HEK293 (cell line): ENCODE measurements around the gene FOXD3.

Experiments
- KLF16 ChIP-seq: fragments of 450-650 bp; formaldehyde crosslinking; IDR thresholded peaks from 2 replicates; pipeline ENCODE4 v1.5.1; 2017; ENCODE audit warnings: missing biosample characterization, missing genetic modification characterization
- KLF8 ChIP-seq: fragments of 450-650 bp; formaldehyde crosslinking; IDR thresholded peaks from 2 replicates; pipeline ENCODE4 v1.5.1; 2016; ENCODE audit warnings: missing biosample characterization, missing genetic modification characterization
- MYNN ChIP-seq: fragments of 450-650 bp; formaldehyde crosslinking; IDR thresholded peaks from 2 replicates; pipeline ENCODE4 v1.5.1; 2016; ENCODE audit warnings: missing biosample characterization, missing genetic modification characterization, borderline replicate concordance
- REPIN1 ChIP-seq: fragments of 450-650 bp; formaldehyde crosslinking; IDR thresholded peaks from 2 replicates; pipeline ENCODE4 v1.5.1; 2017; ENCODE audit warnings: missing biosample characterization, missing genetic modification characterization, low read depth
- YY2 ChIP-seq: fragments of 450-650 bp; formaldehyde crosslinking; IDR thresholded peaks from 2 replicates; pipeline ENCODE4 v1.5.1; 2016; ENCODE audit warnings: missing biosample characterization, missing genetic modification characterization
- ZFP69B ChIP-seq: fragments of 450-650 bp; formaldehyde crosslinking; IDR thresholded peaks from 2 replicates; pipeline ENCODE4 v1.5.1; 2016; ENCODE audit warnings: missing biosample characterization, missing genetic modification characterization
- ZNF138 ChIP-seq: fragments of 450-650 bp; formaldehyde crosslinking; IDR thresholded peaks from 2 replicates; pipeline ENCODE4 v1.5.1; 2016; ENCODE audit warnings: missing biosample characterization, missing genetic modification characterization, borderline replicate concordance
- ZNF19 ChIP-seq: fragments of 450-650 bp; formaldehyde crosslinking; IDR thresholded peaks from 2 replicates; pipeline ENCODE4; 2016; ENCODE audit warnings: missing biosample characterization, missing genetic modification characterization, low read depth
- ZNF2 ChIP-seq: fragments of 450-650 bp; formaldehyde crosslinking; IDR thresholded peaks from 2 replicates; pipeline ENCODE4 v1.5.1; 2016; ENCODE audit warnings: missing biosample characterization, missing genetic modification characterization
- ZNF23 ChIP-seq: fragments of 450-650 bp; formaldehyde crosslinking; IDR thresholded peaks from 2 replicates; pipeline ENCODE4 v1.5.1; 2016; ENCODE audit warnings: missing biosample characterization, missing genetic modification characterization, borderline replicate concordance
- ZNF239 ChIP-seq: fragments of 450-650 bp; formaldehyde crosslinking; IDR thresholded peaks from 2 replicates; pipeline ENCODE4 v1.5.1; 2016; ENCODE audit warnings: missing biosample characterization, missing genetic modification characterization
- ZNF324 ChIP-seq: fragments of 450-650 bp; formaldehyde crosslinking; IDR thresholded peaks from 2 replicates; pipeline ENCODE4 v1.5.1; 2016; ENCODE audit warnings: missing biosample characterization, missing genetic modification characterization
- ZNF394 ChIP-seq: fragments of 450-650 bp; formaldehyde crosslinking; IDR thresholded peaks from 2 replicates; pipeline ENCODE4 v1.5.1; 2016; ENCODE audit warnings: missing biosample characterization, missing genetic modification characterization, mild to moderate bottlenecking, moderate library complexity, borderline replicate concordance
- ZNF510 ChIP-seq: fragments of 450-650 bp; formaldehyde crosslinking; IDR thresholded peaks from 2 replicates; pipeline ENCODE4 v1.5.1; 2018; ENCODE audit warnings: mild to moderate bottlenecking, missing genetic modification characterization, missing biosample characterization; ENCODE audit not compliant: insufficient replicate concordance
- ZNF76 ChIP-seq: fragments of 450-650 bp; formaldehyde crosslinking; IDR thresholded peaks from 2 replicates; pipeline ENCODE4; 2016; ENCODE audit warnings: low read depth, missing biosample characterization, missing genetic modification characterization, borderline replicate concordance
- ZNF768 ChIP-seq: fragments of 450-650 bp; formaldehyde crosslinking; IDR thresholded peaks from 2 replicates; pipeline ENCODE4 v1.5.1; 2018; ENCODE audit warnings: missing biosample characterization, mild to moderate bottlenecking, missing genetic modification characterization
- ZNF837 ChIP-seq: fragments of 450-650 bp; formaldehyde crosslinking; IDR thresholded peaks from 2 replicates; pipeline ENCODE4 v1.5.1; 2016; ENCODE audit warnings: missing biosample characterization, missing genetic modification characterization
- ZNF843 ChIP-seq: fragments of 450-650 bp; formaldehyde crosslinking; IDR thresholded peaks from 2 replicates; pipeline ENCODE4 v1.5.1; 2016; ENCODE audit warnings: missing biosample characterization, missing genetic modification characterization
- ZXDB ChIP-seq: fragments of 450-650 bp; formaldehyde crosslinking; IDR thresholded peaks from 2 replicates; pipeline ENCODE4 v1.5.1; 2016; ENCODE audit warnings: missing biosample characterization, missing genetic modification characterization
- TF ChIP-seq, protein P1 (sequence below): fragments of 450-650 bp; IDR thresholded peaks from 2 replicates; pipeline ENCODE4 v1.5.1; 2018; ENCODE audit warnings: missing biosample characterization, mild to moderate bottlenecking, missing genetic modification characterization
- TF ChIP-seq, protein P2 (sequence below): fragments of 450-650 bp; formaldehyde crosslinking; IDR thresholded peaks from 2 replicates; pipeline ENCODE4 v1.5.1; 2016; ENCODE audit warnings: missing biosample characterization, missing genetic modification characterization
- TF ChIP-seq, protein P3 (sequence below): fragments of 450-650 bp; formaldehyde crosslinking; IDR thresholded peaks from 2 replicates; pipeline ENCODE4 v1.5.1; 2016; ENCODE audit warnings: missing biosample characterization, missing genetic modification characterization
- TF ChIP-seq, protein P4 (sequence below): fragments of 450-650 bp; formaldehyde crosslinking; IDR thresholded peaks from 2 replicates; pipeline ENCODE4 v1.5.1; 2016; ENCODE audit warnings: missing biosample characterization, missing genetic modification characterization
- TF ChIP-seq, protein P5 (sequence below): fragments of 450-650 bp; formaldehyde crosslinking; IDR thresholded peaks from 2 replicates; pipeline ENCODE4 v1.5.1; 2016; ENCODE audit warnings: missing biosample characterization, missing genetic modification characterization, borderline replicate concordance
- TF ChIP-seq, protein P6 (sequence below): fragments of 450-650 bp; formaldehyde crosslinking; IDR thresholded peaks from 2 replicates; pipeline ENCODE4 v1.5.1; 2016; ENCODE audit warnings: missing biosample characterization, missing genetic modification characterization

The FOXD3 gene

DNA sequence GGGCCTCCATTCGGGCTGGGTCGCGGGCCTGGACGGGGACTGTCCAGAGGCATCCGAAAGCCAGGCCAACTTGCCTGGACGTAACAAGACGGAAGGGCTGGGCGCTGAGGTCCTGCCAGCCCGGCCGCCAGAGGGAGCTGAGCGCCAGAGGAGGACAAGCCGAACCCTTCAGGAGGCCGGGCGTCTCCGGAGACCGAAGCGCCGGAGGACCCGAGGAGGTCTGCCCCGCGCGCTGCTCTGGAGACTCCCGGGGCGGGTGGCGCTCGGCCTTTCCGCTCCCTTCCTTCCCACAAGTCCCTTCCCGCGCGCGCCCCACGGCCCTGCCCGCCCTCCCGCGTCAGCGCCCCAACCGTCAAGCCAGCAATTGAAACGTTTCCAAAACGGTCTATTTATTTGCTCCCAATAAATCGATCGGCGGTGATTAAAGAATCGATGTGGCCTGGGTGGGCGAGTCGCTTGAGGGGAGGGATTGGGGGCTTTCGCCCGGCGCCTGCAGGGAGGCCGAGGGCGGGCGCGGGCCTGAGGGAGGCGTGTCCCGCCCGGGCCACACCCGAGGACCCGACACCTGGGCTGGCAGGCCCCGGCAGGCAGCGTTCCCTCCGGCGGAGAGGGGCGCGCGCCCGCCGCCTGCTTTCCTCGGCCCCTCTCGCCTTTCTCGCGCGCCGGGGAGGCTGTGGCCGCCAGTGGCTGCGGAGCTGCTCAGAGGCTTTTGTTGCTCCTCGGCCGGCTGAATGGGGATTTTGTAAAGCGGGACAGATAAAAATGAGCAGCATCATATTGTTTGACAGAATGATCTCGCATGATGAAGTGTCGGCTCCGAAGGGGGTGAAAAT lies 5.2 kb upstream of the FOXD3 start (continued):
- TF ChIP-seq, protein P1, sequence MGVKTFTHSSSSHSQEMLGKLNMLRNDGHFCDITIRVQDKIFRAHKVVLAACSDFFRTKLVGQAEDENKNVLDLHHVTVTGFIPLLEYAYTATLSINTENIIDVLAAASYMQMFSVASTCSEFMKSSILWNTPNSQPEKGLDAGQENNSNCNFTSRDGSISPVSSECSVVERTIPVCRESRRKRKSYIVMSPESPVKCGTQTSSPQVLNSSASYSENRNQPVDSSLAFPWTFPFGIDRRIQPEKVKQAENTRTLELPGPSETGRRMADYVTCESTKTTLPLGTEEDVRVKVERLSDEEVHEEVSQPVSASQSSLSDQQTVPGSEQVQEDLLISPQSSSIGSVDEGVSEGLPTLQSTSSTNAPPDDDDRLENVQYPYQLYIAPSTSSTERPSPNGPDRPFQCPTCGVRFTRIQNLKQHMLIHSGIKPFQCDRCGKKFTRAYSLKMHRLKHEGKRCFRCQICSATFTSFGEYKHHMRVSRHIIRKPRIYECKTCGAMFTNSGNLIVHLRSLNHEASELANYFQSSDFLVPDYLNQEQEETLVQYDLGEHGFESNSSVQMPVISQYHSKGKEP (tag by site-specific recombination): 0 out of 2 replicates have a peak, but pooled peaks have one; percentile 5
- TF ChIP-seq KLF8 (tag by site-specific recombination) (peak; percentile 91; the same call in 1 of the 2 replicates), ZNF394 (tag by site-specific recombination) (peak; percentile 83), ZNF76 (tag by site-specific recombination) (peak; percentile 93), ZNF837 (tag by site-specific recombination) (no peak), ZNF23 (tag by site-specific recombination) (no peak), ZNF2 (tag by site-specific recombination) (peak; percentile 46), ZNF19 (tag by site-specific recombination) (no peak), ZXDB (peak; percentile 76), ZNF768 (tag by site-specific recombination) (no peak), ZNF843 (tag by site-specific recombination) (no peak; the same call in 1 of the 2 replicates), REPIN1 (tag by site-specific recombination) (peak; percentile 98), ZNF239 (tag by site-specific recombination) (no peak), MYNN (tag by site-specific recombination) (no peak), YY2 (tag by site-specific recombination) (no peak), ZNF138 (no peak), ZNF510 (tag by site-specific recombination) (no peak), KLF16 (peak; percentile 76; the same call in 1 of the 2 replicates), ZNF324 (no peak), ZFP69B (tag by site-specific recombination) (peak; percentile 11; the same call in 1 of the 2 replicates)
- TF ChIP-seq, protein P2, sequence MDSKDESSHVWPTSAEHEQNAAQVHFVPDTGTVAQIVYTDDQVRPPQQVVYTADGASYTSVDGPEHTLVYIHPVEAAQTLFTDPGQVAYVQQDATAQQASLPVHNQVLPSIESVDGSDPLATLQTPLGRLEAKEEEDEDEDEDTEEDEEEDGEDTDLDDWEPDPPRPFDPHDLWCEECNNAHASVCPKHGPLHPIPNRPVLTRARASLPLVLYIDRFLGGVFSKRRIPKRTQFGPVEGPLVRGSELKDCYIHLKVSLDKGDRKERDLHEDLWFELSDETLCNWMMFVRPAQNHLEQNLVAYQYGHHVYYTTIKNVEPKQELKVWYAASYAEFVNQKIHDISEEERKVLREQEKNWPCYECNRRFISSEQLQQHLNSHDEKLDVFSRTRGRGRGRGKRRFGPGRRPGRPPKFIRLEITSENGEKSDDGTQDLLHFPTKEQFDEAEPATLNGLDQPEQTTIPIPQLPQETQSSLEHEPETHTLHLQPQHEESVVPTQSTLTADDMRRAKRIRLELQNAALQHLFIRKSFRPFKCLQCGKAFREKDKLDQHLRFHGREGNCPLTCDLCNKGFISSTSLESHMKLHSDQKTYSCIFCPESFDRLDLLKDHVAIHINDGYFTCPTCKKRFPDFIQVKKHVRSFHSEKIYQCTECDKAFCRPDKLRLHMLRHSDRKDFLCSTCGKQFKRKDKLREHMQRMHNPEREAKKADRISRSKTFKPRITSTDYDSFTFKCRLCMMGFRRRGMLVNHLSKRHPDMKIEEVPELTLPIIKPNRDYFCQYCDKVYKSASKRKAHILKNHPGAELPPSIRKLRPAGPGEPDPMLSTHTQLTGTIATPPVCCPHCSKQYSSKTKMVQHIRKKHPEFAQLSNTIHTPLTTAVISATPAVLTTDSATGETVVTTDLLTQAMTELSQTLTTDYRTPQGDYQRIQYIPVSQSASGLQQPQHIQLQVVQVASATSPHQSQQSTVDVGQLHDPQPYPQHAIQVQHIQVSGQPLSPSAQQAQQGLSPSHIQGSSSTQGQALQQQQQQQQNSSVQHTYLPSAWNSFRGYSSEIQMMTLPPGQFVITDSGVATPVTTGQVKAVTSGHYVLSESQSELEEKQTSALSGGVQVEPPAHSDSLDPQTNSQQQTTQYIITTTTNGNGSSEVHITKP (tag by site-specific recombination): peak; percentile 79
- TF ChIP-seq, protein P3, sequence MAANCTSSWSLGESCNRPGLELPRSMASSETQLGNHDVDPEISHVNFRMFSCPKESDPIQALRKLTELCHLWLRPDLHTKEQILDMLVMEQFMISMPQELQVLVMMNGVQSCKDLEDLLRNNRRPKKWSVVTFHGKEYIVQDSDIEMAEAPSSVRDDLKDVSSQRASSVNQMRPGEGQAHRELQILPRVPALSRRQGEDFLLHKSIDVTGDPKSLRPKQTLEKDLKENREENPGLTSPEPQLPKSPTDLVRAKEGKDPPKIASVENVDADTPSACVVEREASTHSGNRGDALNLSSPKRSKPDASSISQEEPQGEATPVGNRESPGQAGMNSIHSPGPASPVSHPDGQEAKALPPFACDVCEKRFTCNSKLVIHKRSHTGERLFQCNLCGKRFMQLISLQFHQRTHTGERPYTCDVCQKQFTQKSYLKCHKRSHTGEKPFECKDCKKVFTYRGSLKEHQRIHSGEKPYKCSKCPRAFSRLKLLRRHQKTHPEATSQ (tag by site-specific recombination): peak; percentile 9; the same call in 1 of the 2 replicates
- TF ChIP-seq, protein P4, sequence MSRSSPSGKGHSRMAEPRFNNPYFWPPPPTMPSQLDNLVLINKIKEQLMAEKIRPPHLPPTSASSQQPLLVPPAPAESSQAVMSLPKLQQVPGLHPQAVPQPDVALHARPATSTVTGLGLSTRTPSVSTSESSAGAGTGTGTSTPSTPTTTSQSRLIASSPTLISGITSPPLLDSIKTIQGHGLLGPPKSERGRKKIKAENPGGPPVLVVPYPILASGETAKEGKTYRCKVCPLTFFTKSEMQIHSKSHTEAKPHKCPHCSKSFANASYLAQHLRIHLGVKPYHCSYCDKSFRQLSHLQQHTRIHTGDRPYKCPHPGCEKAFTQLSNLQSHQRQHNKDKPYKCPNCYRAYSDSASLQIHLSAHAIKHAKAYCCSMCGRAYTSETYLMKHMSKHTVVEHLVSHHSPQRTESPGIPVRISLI (tag by site-specific recombination): no peak
- TF ChIP-seq, protein P5, sequence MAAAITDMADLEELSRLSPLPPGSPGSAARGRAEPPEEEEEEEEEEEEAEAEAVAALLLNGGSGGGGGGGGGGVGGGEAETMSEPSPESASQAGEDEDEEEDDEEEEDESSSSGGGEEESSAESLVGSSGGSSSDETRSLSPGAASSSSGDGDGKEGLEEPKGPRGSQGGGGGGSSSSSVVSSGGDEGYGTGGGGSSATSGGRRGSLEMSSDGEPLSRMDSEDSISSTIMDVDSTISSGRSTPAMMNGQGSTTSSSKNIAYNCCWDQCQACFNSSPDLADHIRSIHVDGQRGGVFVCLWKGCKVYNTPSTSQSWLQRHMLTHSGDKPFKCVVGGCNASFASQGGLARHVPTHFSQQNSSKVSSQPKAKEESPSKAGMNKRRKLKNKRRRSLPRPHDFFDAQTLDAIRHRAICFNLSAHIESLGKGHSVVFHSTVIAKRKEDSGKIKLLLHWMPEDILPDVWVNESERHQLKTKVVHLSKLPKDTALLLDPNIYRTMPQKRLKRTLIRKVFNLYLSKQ: no peak
- TF ChIP-seq, protein P6, sequence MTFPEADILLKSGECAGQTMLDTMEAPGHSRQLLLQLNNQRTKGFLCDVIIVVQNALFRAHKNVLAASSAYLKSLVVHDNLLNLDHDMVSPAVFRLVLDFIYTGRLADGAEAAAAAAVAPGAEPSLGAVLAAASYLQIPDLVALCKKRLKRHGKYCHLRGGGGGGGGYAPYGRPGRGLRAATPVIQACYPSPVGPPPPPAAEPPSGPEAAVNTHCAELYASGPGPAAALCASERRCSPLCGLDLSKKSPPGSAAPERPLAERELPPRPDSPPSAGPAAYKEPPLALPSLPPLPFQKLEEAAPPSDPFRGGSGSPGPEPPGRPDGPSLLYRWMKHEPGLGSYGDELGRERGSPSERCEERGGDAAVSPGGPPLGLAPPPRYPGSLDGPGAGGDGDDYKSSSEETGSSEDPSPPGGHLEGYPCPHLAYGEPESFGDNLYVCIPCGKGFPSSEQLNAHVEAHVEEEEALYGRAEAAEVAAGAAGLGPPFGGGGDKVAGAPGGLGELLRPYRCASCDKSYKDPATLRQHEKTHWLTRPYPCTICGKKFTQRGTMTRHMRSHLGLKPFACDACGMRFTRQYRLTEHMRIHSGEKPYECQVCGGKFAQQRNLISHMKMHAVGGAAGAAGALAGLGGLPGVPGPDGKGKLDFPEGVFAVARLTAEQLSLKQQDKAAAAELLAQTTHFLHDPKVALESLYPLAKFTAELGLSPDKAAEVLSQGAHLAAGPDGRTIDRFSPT (tag by site-specific recombination): peak; percentile 64; the same call in 1 of the 2 replicates
